Neural progenitor cell (in vitro differentiated cells): ENCODE results near the gene MKX.

Source experiments
- CTCF ChIP-seq: fragments of 200-600 bp; sonication (generic); IDR thresholded peaks from 2 replicates; pipeline ENCODE4 v1.5.1; 2017; ENCODE audit warnings: antibody characterized with exemption, mild to moderate bottlenecking
- EZH2 ChIP-seq: fragments of 200-600 bp; sonication (generic); IDR thresholded peaks from 2 replicates; pipeline ENCODE4 v1.6.1; 2017; ENCODE audit warnings: antibody characterized with exemption, mild to moderate bottlenecking, moderate library complexity

GRCh38 chr10:27660268-27660667 is 85.4 kb downstream of the MKX start:
- no peak for TF ChIP-seq CTCF
- TF ChIP-seq EZH2, result no peak
